Stimulated activated naive CD4-positive, alpha-beta T cell (primary cell): Measurements from ENCODE around the gene AJUBA.
"Not testable (repeated sequence)": the region's sequence is repeated elsewhere in the genome, so short reads cannot be mapped to it uniquely, and the experiment has no call there.

Experiments
- DNase-seq, 6 experiments: peaks; one replicate each; lab custom pipeline; 2025; lab: John Stamatoyannopoulos, UW

AJUBA gene

GRCh38 chr14:22951795-22952194, 30.6 kb downstream of the AJUBA start:
- DNase-seq, result not testable (repeated sequence)

- no peak for DNase-seq
These were observed 36.7 kb downstream of the AJUBA start for GRCh38 chr14:22945642-22946041.

GRCh38 chr14:22939684-22940083, 42.7 kb downstream of the AJUBA start:
- DNase-seq, result no peak

DNA sequence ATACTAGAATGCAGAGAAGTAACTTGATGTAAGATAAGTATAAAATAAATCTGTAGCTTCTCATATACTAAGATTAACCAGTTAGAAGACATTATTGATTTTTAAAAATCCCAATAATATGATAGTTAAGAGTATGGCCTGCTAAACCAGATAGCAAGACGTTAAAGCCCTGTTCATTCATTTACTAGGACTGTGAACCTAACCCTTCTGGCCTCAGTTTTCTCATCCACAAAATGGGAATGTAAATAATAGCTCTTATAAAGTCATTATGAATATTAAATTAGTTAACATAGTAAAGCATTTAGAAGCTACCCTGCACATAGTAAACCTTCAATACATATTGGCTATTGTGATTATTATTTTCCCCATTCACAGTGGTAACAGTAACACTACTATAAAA, 47.2 kb downstream of the AJUBA start:
- no peak for DNase-seq

- no peak for DNase-seq
These were observed 50.2 kb downstream of the AJUBA start for GRCh38 chr14:22932146-22932545.

GRCh38 chr14:22929961-22930364, 52.4 kb downstream of the AJUBA start:
- peak in 1 of 6 experiments; percentile 82 for DNase-seq

- peak; percentile 91 to 98 (median 98) for DNase-seq
These were observed 53.0 kb downstream of the AJUBA start, which contains the start of gene PRMT5 for GRCh38 chr14:22929104-22929960. PRMT5 (minus strand) TSS chr14:22929376; CDS start chr14:22929361, 15 bp downstream.

GRCh38 chr14:22928237-22929103, 53.9 kb downstream of the AJUBA start:
- DNase-seq, result no peak

DNA sequence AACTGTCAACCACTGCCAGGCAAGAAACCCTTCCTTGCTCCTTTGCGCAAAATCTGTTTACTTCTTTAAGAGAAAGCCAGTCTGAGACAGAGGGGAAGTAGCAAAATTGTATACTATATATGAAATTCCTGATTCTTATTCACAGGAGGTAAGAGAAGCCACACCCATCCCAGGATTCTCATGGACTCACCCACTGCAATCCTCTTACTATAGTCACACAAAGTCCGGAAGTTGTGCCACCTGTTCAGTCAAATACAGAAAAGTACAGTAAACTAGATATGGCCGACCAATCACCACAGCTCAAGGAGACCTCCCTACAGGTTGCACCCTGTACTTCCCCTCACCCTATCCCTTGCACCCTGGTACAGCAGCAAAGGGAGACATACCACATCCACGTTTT, 56.0 kb downstream of the AJUBA start:
- DNase-seq, result no peak

DNA sequence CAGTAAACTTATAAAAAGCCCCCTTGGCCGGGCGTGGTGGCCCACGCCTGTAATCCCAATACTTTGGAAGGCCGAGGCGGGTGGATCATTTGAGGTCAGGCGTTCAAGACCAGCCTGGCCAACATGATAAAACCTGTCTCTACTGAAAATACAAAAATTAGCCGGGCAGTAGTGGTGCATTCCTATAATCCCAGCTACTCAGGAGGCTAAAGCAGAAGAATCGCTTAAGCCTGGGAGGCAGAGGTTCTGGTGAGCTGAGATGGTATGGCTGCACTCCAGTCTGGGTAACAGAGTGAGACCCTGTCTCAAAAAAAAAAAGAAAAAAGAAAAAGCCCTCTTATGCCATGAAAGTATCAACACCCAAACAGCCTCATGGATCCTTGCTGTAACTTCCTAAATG, 56.8 kb downstream of the AJUBA start:
- no peak for DNase-seq

DNA sequence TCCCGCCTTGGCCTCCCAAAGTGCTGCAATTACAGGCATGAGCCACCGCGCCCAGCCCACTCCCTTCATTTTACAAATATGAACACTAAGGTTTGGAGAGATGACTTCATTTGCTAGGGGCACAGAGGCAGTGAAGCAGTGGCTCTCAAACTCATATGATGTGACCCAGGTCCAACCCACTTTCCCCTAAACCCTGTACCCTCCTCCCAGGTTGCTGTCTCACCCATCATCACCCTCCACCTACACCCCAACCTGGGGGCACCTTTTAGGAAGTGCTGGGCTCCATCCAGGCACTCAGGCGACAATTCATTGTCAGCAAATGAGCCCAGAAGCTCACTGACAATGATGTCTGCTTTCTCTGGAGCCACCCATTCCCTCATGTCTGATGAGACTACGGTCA, 58.6 kb downstream of the AJUBA start:
- no peak for DNase-seq

GRCh38 chr14:22922294-22922693, 60.1 kb downstream of the AJUBA start:
- DNase-seq, result no peak
